HG02763 (cell line): Measurements from ENCODE around the gene ARSI.
A peak's percentile ranks its signal among the peaks of the same experiment; 100 is the strongest.

ENCODE experiments used
- ATAC-seq: cut with Tn5 transposase; IDR thresholded peaks from one replicate; pipeline ENCODE4 v1.9.1; 2021; ENCODE audit warnings: mild to moderate bottlenecking, moderate library complexity; ENCODE audit not compliant: unreplicated experiment

Gene ARSI

DNA sequence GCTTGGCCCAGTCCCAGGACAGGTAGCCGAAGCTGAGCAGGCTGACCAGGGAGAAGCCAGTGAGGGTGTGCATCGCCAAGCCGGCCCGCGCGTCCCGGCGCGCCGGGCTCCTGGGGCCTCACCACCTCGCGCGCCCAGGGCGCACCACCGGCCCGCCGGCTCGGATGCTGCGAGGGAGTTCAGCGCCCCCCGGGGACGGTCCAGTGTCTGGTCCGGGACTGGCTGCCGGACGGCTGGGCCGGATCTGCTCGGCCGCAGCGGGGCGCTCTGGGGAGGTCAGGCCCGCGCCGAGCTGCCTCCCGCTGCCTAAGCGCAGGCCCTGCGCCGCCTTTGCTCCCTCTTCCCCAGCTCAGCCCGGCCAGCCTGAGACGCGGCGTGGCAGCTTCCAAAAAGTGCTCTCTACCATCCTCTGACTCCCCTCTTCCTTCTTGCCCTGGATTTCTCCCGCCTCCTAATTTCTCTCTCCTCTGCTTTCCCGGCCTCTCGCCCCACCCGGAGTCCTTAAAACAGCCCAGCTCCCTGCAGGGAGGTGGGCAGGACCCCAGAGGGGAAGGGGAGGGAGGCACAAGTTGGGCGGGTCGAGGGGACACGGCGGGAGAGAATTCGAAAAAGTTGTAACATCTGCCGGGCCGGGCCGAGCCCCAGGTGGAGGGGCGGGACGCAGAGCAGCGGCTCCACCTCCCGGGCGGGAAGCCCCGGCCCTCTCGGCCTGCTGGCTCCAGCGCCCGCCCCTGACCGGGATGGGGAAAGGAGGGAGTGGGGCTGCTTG is at the start of gene ARSI:
ARSI (minus strand) TSS at position 605 of the 769 bp plus-strand sequence; CDS start at position 73, 532 bp downstream.
- ATAC-seq: no peak

DNA sequence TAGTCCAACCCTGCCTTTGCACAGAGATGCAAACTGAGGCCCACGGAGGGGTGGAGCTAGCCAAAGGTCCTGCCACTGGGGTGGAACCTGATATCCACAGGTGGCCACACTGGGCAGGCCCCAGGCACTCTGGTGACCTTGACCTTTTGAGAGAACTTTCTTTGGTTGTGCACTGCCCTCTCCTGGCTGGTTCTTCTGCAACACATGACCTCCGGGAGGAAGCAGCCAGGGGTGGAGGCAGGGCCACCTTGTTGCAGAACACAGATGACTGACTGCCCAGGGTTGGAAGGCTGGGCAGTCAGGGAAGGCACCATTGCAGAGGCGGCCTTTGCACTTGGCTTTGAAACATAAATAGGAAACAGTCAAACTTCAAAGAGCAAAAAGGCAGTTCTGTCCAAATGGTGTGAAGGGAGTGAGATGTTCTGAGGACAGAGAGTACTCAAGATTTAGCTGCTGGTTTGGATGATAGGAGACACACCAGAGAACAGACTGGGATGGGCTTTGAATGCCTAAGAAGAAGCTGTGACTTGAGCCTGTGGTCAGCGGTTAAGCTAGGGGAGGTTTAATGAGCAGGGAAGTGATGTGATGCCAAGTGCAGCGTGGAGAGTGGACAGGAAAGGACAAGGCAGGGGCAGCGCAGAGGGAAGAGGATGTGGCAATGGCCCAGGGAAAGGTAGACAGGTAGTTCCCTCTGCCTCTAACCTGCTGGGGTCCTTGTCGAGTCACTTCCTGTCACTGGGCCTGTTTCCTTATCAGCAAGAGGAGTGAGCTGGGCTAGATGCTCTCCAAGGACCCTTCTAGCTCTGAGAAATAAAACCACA is 48.0 kb upstream of the ARSI start:
- ATAC-seq: peak; percentile 87

DNA sequence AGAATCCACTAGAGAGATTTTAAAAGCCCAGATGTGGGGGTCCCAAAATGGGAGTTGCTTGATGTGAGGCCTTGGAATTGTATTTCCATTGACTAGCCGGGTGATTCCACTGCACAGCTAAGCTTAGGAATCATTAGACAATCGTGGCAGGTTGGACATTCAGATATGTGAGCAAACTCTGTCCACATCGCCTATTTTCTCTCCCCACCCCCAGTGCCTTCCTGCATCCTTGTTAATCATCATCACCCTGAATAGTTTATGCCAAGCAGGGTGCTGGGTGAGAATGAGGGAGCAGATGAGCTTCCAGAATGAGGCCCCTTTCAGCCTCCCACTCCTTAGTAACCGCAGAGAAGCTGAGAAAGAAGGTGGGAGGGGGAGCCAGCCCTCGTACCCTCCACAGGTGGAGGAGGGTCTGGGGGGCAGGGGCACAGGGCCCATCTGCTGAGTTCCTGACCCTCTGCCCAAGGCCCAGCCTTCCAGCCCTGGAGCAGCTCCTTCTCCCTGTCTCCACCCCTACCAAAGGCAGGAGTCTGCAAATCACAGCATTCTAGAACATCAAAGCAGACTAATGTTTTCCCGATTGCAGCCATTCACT is 47.1 kb upstream of the ARSI start:
- no peak for ATAC-seq

DNA sequence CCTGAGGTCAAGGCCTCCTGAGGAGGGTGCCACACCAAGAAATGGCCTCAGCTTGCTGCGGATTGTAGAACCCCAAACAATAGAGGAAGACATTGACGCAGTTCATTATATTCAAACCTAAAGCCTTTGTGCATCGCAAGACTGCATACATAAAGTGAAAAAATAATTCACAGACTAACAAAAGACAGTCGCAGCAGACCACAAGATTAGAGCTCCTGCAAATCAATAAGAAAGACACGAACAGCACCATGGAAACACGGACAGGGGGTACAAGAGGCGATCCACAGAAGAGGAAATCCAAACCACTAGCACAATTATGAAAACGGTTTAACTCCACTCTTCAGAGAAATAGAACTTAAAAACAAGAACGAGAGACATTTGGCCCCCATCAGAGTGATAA is 44.7 kb upstream of the ARSI start:
- ATAC-seq: no peak

DNA sequence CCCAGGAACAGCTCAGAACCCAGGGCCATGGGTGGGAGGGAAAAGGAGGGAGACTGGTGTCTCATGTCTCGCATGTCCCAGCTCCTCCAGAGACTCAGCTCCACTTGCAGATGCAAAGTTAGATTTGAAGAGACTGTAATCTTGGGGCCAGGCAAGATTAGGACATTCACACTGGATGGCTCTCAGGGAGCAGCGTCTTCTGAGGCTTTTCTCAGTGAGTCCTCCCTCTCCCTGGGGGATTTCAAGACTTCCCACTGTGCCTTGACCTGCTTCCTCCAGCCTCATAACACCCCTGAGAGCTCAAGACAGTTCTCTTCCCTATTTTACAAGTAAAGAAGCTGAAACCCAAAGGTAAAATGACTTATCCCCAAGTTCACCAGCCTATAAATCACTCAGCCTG is 44.3 kb upstream of the ARSI start:
- ATAC-seq: no peak

DNA sequence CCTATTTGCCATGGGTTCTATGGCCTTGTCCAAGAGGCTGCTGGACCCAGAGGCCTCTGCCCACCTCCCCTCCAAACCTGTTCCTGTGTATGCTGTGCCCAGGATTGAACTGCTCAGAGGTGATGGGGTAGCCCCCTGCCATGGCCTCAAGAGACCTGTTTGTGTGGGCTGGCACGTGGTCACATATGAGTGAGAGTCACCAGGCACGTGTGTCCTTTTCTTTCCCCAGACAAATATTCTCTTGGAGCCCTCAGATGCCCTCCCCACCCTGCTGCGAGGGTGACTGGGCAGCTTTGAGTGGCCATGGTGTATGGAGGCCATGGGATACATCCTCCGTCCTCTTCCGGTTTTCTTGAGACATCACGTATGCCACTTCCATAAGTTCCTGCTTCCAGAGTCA is 43.9 kb upstream of the ARSI start:
- ATAC-seq: no peak

DNA sequence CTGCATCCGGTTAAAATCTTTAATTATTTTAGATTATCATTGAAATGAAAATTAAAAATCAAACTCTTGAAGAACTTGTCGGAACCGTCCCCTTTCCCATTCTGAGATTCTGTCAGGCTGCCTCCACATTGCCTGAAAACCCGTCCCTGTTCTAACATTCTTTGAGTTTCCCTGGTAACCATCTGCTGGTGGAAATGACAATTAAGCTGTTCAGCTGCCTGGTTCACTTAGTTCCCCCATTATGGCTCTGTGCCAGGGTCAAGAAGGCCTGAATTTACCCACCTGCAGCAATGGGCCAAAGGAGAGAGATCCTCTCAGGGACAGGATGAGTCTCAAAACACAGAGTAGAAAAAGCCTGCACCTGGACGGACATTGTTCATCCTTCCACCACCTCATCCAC is 43.0 kb upstream of the ARSI start:
- ATAC-seq: no peak

DNA sequence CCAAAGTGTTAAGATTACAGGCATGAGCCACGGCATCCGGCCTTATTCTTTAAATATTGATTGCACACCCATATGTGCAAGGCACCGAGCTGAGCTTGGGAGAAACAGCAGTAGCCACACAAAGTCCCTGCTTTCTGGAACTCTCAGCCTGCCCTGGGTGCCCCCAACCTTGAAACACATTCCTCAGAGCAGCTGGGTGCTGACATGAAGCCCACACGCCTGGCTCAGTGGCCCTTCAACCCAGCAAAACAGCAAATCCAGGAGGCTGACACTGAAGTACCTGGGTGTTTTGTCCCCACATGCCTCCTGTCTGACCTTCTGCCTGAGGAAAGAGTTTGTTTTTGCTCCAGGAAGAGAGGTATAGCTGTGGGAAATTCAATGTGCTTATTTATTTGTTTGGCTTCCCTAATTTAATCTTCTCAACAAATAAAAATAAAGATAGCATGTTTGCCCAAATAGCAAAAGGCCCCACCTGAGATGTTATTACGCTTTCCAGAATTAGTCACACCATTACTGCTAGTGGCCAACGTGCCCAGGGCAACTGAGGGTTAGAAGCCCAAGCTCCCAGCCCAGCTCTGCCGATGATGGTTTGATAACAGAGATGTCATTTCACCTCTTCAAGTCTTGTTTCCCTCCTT is 41.4 kb upstream of the ARSI start:
- no peak for ATAC-seq

DNA sequence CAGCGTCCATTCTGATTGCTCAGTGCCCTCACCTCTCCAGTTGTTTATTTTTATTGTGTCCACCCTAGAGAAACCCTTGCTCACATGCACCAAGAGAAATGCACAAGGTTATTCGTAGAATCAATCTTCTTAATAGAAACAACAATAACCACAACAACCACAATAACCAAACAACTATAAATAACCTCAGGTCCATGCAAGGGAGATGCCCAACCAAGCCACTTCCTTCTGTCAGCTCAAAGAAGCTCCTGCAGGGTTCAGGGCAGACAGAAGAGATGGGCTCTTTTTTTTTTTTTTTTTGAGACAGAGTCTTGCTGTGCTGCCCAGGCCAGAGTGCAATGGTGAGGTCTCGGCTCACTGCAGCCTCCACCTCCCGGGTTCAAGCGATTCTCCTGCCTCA is 39.9 kb upstream of the ARSI start:
- ATAC-seq: no peak

DNA sequence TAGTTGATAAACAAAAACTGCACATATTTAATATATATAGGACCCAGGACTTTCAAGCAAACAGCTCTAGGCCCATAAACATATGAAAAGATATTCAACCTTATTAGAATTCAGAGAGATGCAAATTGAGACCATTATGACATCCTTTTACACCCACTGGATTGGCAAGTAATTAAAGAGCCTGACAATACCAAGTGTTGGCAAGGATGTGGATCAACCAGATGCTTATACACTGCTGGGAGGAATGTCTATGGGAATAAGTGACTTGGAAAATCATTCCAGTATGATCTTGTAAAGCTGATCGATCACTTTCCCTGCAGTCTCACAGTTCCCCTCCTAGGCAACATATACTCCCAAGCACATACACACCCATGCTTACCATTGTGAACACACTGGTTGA is 39.3 kb upstream of the ARSI start:
- no peak for ATAC-seq

DNA sequence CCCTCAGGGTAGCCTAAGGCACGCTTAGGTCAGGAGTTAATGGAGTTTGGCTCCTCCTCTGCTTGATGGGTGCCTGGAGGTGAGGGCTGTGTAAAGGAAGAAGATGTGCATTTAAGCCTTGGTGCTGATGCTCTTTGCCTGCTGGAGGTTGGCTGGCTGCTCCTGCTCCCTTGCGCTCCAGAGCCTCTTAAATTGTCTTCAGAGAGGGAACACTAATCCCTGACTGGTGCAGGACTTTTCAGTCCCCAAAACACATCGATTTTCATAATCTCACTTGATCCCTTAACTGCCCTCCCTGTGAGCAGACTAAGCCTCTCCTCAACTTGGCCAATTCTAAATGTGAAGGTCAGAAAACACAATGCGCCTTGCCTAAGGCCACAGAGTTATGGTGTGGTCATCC is 38.6 kb upstream of the ARSI start:
- ATAC-seq: no peak

DNA sequence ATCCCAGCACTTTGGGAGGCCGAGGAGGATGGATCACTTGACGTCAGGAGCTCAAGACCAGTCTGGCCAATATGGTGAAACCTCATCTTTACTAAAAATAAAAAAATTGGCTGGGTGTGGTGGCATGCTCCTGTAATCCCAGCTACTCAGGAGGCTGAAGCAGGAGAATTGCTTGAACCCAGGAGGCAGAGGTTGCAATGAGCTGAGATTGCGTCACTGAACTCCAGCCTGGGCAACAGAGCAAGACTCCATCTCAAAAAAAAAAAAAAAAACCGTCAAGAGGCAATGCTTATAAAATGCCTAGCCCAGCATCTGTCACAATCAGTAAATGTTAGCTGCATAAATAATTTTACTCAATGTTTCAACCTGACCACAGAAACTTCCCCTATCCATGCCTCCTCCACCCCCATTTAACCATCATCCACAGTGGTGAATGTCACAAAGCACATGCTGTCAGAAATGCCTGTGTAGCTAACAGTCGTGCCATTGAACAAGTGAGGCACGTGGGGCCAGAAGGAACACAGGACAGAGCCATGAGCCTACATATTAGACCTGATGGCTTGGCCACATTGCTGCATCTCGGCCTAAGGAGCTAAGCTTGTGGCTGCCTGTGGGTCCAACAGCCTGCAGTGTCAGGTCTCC is 38.0 kb upstream of the ARSI start:
- ATAC-seq: no peak

DNA sequence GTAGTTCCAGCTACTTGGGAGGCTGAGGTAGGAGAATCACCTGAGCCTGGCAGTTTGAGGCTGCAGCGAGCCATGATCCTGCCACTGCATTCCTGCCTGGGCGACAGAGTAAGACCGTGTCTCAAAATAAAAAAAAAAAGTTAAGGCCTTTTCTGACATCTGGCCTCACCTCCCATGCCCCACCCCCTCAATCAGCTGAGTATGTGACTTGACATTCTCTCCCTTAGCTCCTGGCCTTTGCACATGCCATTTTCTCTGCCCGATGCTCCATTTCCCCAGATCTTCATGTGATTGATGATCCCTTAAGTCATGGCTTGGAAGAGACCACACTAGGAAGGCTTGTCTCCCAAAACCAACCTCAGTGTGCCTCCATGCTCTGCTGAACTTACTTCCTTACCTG is 37.1 kb upstream of the ARSI start:
- no peak for ATAC-seq

DNA sequence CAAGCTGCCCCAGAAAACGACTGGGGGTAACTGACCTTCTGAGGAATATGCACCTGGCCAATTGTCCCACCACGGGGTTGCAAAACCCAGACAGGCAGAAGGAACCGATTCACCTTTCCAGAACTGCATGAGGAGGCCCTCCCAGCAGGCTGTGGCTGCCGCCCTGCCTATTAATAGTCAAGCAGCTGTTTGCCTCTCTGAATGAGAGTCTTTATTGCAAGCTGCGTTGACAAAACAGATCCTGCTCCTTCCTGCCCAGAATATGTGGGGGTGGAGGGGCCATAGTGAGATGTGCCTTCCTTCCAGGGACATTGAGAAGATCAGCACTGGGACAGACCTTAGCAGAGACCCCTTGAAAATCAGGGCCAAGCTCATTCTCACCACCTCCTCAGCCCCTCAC is 36.5 kb upstream of the ARSI start:
- no peak for ATAC-seq

DNA sequence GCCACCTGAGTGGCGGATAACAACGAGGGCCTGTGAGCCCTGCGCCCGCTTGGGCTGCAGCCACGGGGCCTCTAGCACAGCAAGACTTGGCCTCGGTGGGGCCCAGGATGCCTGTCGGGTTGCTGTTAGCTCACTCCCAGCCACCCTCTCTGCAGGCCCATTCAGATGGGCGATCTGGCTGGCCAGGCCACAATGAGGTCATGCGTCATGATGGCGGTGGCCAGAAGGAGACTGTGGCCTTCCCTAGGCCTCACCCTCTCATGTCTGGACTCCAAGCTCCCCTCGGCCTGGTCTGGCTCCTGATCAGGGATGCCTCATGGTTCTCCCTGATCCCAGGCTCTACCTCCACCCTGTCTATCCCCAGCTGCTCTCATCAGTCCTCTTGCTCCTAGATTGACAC is 35.8 kb upstream of the ARSI start:
- ATAC-seq: no peak

DNA sequence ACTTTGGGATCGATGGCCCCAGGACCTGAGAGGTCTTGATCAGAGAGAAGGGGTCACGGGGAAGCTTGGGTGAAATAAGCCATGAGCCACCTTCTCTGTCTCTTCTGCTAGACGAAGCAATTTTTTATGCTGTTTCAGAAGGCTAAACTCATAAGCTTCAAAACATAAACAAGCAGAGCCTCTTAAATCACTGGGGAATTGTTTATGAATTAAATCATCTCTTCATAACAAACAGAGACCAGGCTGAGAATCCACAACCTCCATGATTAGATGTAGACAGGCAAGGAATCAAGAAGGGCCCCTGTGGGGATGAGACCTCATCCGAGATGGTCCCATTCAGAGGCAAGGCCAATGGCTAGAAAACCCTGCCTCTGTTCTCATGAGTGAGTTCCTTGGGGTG is 33.1 kb upstream of the ARSI start:
- no peak for ATAC-seq

DNA sequence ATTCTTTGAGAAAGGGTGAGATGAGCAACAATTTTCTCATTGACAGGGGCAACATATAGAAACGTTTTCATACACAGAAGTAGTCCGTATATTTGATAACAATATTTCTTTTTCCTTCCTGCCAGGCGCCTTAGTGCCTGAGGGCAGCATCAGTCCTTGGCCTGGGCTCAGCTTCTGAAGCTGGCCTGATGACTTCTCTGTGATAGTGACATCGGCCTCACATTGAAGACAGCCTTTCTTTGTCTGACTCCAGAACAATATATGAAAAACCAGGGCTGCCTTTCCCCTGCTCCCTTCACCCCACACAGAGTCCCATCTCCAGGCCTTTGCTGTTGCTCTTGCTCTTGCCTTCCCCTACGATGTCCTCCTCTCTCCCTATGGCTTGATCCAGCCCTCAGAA is 30.7 kb upstream of the ARSI start:
- no peak for ATAC-seq

DNA sequence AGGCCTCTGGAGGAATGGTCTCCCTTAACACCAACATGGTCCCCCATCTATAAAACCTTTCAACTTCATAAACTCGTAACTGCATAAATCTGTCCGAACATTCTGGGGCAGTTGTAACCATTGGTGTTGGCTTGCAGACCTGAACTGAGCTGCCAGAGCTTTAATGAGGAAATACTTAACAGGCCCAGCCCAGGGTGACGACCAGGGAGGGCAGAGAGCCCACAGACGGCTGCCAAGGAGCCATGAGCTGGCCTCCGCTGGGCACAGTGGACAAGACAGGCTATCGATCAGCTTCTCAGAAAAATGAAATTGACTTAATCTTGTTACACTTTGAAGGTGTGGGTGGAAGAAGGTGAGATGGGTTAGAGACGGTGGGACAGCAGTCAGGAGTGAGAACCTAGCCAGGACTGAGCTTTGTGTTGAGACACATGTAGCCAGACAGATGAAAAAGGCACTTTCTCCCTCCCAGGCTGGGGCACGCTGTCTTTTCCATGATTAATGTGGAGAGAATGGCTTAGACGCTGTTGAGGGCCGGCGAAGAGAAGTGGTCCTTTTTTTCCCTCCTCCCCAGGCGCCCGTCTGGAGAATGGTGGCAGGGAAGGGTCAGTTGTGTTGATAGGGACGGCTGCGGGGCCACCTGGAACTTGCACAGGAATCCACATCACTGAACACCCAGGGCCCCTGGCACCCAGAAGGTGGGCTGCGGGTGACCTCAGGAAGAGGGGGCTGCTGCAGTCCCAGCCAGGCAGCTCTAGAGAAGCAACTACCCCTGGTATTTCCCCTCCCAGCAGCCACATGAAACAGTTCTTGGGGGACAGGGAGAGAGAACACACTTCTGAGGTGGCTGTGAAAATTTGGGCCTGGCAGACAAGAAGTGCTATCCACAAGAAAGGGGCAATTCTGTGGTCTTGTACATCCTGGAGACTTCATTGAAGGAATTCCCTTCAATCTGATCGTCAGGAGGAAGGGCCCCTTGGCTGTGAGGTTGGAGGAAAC is 27.5 kb upstream of the ARSI start:
- ATAC-seq: no peak

DNA sequence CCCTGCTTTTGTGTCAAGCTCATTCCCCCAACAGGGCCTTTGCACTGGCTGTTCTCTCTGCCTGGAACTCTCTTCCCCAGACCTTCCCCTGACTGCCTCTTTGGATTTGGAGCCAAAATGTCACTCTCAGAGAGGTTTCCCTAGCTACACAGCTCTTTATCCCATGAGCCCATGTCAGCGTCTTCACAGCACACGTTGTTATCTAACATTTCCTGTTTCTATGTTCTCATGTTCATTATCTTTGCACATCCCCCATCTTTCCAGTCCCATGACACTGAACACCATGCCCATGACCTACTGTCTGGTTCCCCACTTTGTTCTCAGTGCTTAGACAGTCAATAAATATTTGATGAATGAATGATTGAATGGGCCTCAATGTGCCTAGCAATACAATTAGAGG is 26.3 kb upstream of the ARSI start:
- ATAC-seq: no peak

DNA sequence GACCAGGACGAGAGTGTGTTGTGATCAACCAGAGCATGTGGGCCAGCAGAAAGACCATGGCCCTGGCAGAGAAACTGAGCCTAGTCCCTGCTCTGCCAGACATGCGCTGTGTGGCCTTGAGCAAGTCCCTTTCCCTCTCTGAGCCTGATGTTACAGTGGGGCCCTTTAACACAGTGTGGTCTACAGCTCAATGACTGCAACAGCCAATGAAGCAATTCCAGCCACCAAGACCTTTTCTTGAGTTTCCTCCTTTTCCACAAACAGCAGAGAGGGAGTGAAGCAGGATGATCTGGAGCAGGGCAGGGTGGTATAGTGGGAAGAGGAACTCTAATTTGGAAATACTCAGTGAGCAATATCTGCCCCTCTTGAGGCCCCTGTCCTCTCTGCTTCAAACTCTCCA is 25.8 kb upstream of the ARSI start:
- ATAC-seq: no peak
